Muscle layer of colon (tissue), 2 donors: ENCODE measurements around the gene MMP25.

Source experiments
- H3K27ac ChIP-seq: one replicate; pipeline ENCODE4 v1.7.0; 2013; ENCODE audit warnings: low read depth, mild to moderate bottlenecking, low read length, moderate library complexity
- H3K27me3 ChIP-seq, 2 donors: one replicate each; pipeline ENCODE4 v1.7.0; 2013; ENCODE audit warnings: low read length in 2 of 2, mild to moderate bottlenecking in 2 of 2; ENCODE audit not compliant: insufficient read depth in 2 of 2, control insufficient read depth in 1 of 2
- H3K36me3 ChIP-seq: one replicate; pipeline ENCODE4 v1.7.0; 2013; ENCODE audit warnings: mild to moderate bottlenecking, low read length; ENCODE audit not compliant: insufficient read depth
- H3K4me1 ChIP-seq: one replicate; pipeline ENCODE4 v1.7.0; 2013; ENCODE audit warnings: mild to moderate bottlenecking, low read length; ENCODE audit not compliant: insufficient read depth
- H3K4me3 ChIP-seq, 2 donors: one replicate each; pipeline ENCODE4 v1.7.0; 2013; ENCODE audit warnings: low read length in 2 of 2, low read depth in 1 of 2, mild to moderate bottlenecking in 1 of 2, moderate library complexity in 1 of 2
- H3K9ac ChIP-seq: one replicate; pipeline ENCODE4 v1.7.0; 2013; ENCODE audit warnings: low read length
- H3K9me3 ChIP-seq: one replicate; pipeline ENCODE4 v1.7.0; 2013; ENCODE audit warnings: mild to moderate bottlenecking, low read length
- donor health status: abdominal sarcoma.
- donor health status: Adenocarcinoma of cecum.

Gene MMP25

GRCh38 chr16:3009568-3010390 is 36.6 kb upstream of the MMP25 start:
- Histone ChIP-seq H3K9me3 (no peaks in the 10 kb centered on the region), H3K27me3 (peaks cover 23 to 83% of the 10 kb centered on the region in 2 donors), H3K36me3 (no peaks in the 10 kb centered on the region), H3K27ac (no peak overlapping the region), H3K4me3 (no peak overlapping the region), H3K9ac (no peak overlapping the region), H3K4me1 (no peaks in the 10 kb centered on the region)

DNA sequence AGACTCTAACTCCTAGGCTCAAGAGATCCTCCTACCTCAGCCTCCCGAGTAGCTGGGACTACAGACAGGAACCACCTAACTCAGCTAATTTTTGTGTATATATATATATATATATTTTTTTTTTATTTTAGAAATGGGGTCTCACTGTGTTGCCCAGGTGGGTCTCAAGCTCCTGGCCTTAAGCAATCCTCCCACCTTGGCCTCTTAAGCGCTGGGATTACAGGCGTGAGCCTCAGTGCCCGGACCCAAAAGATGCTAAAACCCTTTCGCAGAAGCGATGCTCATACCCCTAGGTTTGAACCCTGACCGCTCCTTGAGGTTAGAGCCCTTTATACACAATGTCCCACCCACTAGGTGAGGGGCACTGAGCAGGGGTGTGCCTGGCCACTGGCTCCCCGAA is 35.9 kb upstream of the MMP25 start:
- Histone ChIP-seq H3K4me1 (no peaks in the 10 kb centered on the region), H3K36me3 (no peaks in the 10 kb centered on the region), H3K27ac (no peak overlapping the region), H3K9ac (no peak overlapping the region), H3K27me3 (peaks cover 17 to 78% of the 10 kb centered on the region in 2 donors), H3K9me3 (no peaks in the 10 kb centered on the region), H3K4me3 (no peak overlapping the region)

DNA sequence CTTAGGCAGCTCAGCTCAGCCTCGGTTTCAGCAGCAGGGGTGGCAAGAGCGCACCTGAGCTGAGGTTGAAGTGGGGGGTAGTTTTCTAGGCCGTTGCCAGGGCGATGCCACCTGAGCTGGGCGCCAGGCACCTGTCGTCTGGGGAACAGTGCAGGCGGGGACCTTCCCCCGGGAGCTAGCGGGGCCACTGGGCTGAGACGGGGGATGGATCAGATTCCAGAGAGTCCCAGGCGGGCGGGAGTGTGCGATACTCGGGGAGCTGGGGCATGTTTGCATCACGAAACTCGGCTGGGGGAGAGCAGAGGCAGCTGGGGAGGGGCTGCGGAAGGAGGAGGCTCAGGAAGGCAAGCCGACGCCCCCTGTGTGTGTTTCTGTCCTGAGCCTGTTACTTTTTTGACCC is 34.1 kb upstream of the MMP25 start:
- H3K4me3 ChIP-seq, result no peak overlapping the region
- no peaks in the 10 kb centered on the region for H3K9me3 ChIP-seq

DNA sequence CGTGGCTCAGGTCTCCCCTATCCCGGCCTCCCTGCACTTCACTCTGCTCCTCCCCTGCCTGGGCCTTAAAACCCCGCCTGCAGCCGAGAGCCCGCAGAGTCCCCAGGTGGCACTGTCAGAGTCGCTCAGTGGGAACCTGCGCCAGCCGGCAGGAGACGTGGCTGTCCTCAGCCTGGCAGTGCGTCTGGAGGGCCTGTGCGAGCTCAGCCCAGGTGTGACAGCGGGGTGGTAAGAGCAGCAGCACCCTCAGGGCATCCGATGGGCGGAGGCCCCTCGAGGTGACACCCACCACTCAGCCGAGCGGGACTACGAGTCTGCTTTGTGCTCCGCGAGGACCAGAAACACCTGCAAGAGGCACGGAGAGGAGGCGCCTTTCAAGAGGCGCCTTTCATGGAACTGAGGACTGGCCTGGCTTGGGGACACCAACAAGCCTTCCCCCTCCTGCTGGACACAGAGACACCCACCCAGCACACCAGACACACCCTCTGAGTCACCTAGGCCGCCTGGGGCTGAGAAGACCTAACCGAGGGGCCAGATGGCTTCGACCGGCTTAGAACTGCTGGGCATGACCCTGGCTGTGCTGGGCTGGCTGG is 33.4 kb upstream of the MMP25 start, which contains the start of gene CLDN9:
Gene CLDN9, plus strand, starts transcription at position 96 of the 593 bp plus-strand sequence. Its CDS starts 440 bp downstream, at position 536.
- Histone ChIP-seq H3K36me3 (no peaks in the 10 kb centered on the region), H3K9ac (no peak within 1 kb of the TSS), H3K9me3 (no peaks in the 10 kb centered on the region), H3K4me3 (no peak within 1 kb of the TSS), H3K4me1 (no peaks in the 10 kb centered on the region), H3K27ac (no peak within 1 kb of the TSS), H3K27me3 (peaks cover 13 to 65% of the 10 kb centered on the region in 2 donors)

More for the DNA sequence above, 34.1 kb upstream of the MMP25 start:
- Histone ChIP-seq H3K27ac (no peak overlapping the region), H3K9ac (no peak overlapping the region), H3K27me3 (peaks cover 17 to 65% of the 10 kb centered on the region in 2 donors), H3K4me1 (no peaks in the 10 kb centered on the region), H3K36me3 (no peaks in the 10 kb centered on the region)

GRCh38 chr16:3013491-3013951 is 32.8 kb upstream of the MMP25 start:
- no peak overlapping the region for H3K27ac ChIP-seq
- no peaks in the 10 kb centered on the region for H3K9me3 ChIP-seq
- H3K4me3 ChIP-seq, result no peak overlapping the region
- H3K36me3 ChIP-seq, result no peaks in the 10 kb centered on the region
- H3K27me3 ChIP-seq, result peaks cover 14 to 65% of the 10 kb centered on the region in 2 donors
- H3K9ac ChIP-seq, result no peak overlapping the region
- no peaks in the 10 kb centered on the region for H3K4me1 ChIP-seq

DNA sequence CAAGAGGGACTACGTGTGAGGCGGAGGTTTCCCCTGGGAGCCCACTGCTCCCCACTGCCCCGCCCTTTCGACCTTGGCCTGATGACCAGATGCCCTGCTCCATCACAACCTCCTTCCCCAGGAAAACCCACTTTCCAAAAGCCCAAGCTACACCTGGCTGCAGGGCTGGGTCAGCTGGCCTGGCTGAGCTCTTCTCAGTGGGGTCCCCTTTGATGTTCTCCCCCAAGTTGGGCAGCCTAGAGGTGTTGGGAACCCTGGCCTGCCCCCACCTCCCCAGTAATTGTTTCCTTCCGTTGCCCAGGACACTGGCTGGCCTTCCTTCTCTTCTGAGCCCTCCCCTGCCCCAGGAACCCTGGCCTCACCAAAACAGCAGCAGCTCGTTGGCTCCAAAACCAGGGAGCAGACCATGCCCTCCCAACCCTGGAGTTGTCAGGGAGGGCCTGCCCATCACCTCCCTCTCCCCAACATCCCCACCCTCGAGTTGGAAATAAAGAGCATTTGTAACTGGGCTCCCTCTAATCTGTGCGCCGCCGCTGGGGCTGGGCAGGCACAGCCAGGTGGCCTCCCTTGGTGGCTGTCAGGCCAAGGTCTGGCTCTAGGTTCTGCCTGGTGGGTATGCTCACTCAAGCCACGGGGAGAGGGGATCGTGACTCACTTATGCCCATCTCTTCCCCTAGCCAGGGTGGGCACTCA is 32.2 kb upstream of the MMP25 start:
- Histone ChIP-seq H3K4me3 (no peak overlapping the region), H3K27ac (no peak overlapping the region), H3K27me3 (peaks cover 12 to 64% of the 10 kb centered on the region in 2 donors), H3K9ac (no peak overlapping the region), H3K4me1 (no peaks in the 10 kb centered on the region), H3K9me3 (no peaks in the 10 kb centered on the region), H3K36me3 (no peaks in the 10 kb centered on the region)

DNA sequence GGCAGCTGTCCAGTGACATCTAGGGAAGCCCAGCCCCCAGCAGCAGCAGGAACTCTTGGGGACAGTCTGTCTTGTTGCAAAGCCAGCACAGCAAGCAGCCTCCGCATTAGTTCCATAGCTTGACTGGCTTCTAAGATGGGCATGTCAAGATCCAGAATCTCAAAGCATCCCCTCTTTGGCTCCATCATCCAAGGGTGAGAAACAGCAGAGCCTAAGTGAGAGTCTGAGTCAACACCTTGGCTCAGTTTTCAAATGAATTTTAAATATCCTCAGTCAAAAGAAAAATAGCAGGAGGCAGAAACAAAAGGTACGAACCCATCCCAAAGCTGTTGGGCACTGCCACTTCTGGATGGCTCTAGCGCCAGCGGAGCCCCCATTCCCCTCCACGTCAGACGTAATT is 31.4 kb upstream of the MMP25 start:
- Histone ChIP-seq H3K27me3 (peaks cover 12 to 57% of the 10 kb centered on the region in 2 donors), H3K9ac (no peak overlapping the region), H3K9me3 (no peaks in the 10 kb centered on the region), H3K4me1 (no peaks in the 10 kb centered on the region), H3K27ac (no peak overlapping the region), H3K4me3 (no peak overlapping the region), H3K36me3 (no peaks in the 10 kb centered on the region)

- H3K4me3 ChIP-seq, result no peak overlapping the region
- H3K27ac ChIP-seq, result no peak overlapping the region
- no peaks in the 10 kb centered on the region for H3K9me3 ChIP-seq
- H3K9ac ChIP-seq, result no peak overlapping the region
- H3K4me1 ChIP-seq, result no peaks in the 10 kb centered on the region
- H3K27me3 ChIP-seq, result peaks cover 12 to 54% of the 10 kb centered on the region in 2 donors
- no peaks in the 10 kb centered on the region for H3K36me3 ChIP-seq
Measured at GRCh38 chr16:3015865-3016521, 30.4 kb upstream of the MMP25 start.

DNA sequence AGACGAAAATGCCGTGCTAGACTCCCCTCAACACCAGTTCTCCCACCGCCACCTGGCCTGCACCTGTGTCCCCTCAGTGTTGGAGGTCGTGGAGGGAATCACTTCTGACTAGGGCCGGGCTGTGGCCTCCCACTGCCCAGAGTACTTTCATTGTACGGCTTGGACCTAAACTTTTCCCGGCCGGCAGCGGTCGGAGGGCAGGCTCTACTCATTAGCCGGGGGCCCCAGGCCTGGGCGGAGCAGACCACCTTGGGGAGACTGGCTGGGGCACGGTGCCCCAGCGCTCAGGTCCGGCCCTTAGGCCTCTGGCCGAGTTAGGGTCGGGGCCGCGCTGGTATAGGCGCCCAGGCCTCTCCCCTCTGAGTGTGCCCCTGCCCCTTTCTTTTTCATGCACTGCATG is 29.0 kb upstream of the MMP25 start:
- Histone ChIP-seq H3K4me1 (peaks cover 10% of the 10 kb centered on the region), H3K36me3 (no peaks in the 10 kb centered on the region), H3K27ac (no peak overlapping the region), H3K9me3 (no peaks in the 10 kb centered on the region), H3K4me3 (no peak overlapping the region), H3K27me3 (peaks cover 7 to 42% of the 10 kb centered on the region in 2 donors), H3K9ac (no peak overlapping the region)

GRCh38 chr16:3017794-3018506 is 28.4 kb upstream of the MMP25 start, which contains the start of gene CLDN6:
Gene CLDN6 (minus strand): TSS chr16:3018183. CDS start chr16:3016021, 2,162 bp downstream.
- peaks cover 16% of the 10 kb centered on the region for H3K4me1 ChIP-seq
- H3K9ac ChIP-seq, result no peak within 1 kb of the TSS
- H3K9me3 ChIP-seq, result no peaks in the 10 kb centered on the region
- no peak within 1 kb of the TSS for H3K27ac ChIP-seq
- no peak within 1 kb of the TSS for H3K4me3 ChIP-seq
- H3K36me3 ChIP-seq, result no peaks in the 10 kb centered on the region
- peaks cover 7 to 36% of the 10 kb centered on the region in 2 donors for H3K27me3 ChIP-seq
